GF-D8 (cell line): ENCODE data around the gene PAMR1.

Source experiments
- DNase-seq: peaks from one replicate; lab custom pipeline; 2025; lab: John Stamatoyannopoulos, UW

PAMR1 gene

DNA sequence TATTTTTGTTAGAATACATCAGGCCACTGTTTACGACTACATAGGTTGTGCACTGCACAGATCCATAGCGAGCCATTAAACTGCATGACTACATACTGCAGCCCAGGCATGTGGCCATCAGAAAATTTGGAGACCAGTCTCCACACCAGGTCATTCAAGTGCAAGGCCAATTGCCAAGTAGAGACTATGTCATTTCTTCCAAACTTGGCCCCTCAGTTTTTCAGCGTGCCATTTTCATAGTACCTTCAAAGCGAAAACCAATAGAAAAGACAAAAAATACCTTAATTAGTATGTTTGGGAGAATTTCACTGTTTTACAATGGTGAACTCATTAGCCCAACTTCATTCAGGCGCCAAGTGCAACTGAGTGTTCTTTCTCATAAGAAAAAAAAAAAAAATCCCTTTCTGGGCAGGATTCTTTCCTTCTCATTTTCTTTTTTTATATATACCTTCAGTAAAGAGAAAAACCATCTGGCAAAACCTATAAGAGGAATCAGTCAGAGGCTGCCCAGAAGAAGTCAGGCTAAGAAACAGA lies 30.4 kb downstream of the PAMR1 start:
- no peak for DNase-seq

DNA sequence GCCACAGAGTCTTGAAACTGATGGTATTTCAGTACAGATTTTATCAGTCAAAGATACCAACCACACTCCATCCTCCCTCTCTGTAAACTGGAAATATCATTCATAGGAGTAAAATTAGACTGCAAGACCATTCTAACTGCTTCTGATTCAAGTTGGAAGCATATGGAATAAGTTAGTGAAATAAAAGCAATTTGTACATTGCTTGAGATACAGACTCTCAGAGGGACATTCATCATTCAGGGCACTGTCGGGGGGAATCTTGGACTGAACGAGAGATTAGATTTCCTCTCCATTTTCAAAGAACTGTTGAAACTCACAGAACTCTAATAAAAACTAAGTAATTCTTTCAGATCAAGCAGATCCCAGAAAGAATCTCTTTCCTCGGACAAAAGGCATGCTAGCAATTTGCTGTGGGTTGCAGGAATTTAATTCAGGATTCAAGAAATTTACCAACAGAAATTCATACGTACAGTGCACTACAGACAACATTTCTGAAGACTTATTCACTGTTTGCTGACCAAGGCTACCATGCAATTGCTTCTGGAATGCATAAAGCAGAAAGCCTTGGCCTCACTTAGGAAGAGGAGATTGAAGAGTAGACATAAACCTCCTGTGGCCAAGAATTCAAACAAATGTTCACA lies 34.1 kb downstream of the PAMR1 start:
- DNase-seq: no peak

DNA sequence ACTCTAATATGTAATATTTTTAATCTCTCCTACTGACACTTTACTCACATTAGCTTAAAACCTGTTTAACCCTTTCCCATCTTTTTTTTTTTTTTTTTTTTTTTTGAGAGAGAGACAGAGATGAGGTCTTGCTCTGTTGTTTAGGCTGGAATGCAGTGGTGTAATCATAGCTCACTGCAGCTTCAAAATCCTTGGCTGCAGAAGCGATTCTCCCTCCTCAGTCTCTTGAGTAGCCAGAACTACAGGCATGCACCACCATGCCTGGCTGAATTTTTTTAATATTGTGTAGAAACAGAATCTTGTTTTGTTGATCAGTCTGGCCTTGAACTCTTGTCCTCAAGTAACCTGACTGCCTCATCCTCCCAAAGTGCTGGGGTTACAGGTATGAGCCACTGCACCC lies 37.3 kb downstream of the PAMR1 start:
- no peak for DNase-seq

DNA sequence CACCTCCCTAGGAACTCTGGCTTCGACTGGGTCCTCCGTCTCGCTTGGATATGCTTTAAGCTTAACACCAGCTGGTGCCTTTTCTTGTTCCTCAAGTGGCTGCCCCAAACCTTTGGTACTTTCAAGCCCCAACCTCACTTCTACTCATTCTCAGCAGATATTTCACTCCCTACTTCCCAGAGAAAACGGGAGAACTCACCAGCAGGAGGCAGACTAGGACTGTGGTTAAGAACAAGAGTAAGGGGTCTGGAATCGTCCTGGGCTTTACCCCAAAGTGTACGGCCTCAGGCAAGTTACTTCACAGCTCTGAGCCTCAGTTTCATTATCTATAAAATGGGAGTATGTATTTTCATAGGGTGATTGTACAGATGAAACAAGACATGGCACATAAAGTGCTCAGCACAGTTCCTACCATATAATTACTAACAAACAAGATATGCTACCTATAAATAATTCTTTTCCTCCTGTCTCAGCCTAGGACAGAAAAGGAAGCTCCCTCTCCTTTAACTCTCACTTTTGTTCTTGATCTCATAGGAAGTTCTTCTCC lies 37.8 kb downstream of the PAMR1 start:
- no peak for DNase-seq

DNA sequence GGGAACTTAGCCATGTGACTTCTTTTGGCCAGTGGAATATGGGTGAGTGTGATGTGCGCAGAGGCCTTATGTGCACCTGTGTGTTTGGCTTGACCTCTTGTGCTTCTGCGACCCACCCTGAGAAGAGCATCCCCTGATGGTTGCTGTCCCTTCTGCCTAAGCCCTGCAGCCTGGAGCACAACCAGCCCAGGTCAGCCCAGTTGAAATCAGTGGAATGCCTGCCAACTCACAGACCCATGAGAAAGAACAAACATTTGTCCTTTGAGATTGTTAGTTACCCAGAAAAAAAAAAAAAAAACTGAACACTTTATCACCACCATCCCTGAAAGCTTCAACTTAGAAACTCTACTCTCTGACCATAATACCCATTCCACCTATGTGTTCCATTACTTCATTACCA lies 38.5 kb downstream of the PAMR1 start:
- no peak for DNase-seq

DNA sequence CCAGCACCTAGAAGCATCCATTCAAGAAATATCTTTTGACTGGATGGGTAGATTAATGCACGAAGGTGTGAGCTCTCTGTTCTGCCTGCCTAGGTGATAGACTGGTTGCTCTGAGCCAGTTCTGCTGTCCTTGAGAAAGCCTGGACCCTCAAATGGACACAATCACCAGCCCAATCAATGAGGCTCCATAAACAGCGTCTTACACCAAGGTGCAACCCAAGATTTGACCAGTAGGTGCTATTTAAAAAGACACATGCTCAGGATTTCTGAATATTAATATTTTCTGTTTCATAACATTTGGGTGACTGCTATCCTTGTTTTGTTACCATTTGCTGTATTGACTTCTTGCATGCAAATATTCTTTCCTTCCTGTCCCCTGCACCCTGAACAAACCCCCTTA lies 39.0 kb downstream of the PAMR1 start:
- no peak for DNase-seq

DNA sequence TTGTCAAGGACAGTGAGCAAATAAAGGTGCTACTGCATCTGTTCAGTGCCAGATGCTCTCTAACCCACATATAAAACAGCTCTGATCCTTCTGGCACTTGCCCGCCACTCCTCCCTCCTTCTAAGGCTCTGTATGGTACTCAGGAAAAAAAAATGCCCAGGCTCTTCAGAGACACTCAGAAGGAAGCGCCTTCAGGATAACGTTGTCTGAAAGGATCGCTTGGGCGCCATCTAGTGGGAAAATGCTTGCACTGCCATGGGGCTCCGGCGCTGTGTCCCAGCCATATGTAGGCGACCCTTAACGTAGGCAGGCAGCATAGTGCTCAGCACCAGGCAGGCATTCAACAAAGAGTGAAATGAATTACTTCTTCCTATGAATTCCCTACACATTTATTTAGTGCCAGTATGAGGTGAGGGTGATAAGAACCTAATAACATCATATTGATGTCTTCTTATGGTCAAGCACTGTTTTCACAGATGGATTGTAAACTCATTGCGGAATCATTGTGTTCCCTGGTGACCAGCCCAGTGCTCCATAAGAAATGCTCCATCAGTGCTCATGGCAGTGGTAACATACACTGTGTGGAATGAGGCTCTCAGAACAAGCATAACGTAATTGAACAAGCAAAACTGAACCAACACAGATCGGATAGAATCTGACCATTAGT lies 39.6 kb downstream of the PAMR1 start:
- no peak for DNase-seq

DNA sequence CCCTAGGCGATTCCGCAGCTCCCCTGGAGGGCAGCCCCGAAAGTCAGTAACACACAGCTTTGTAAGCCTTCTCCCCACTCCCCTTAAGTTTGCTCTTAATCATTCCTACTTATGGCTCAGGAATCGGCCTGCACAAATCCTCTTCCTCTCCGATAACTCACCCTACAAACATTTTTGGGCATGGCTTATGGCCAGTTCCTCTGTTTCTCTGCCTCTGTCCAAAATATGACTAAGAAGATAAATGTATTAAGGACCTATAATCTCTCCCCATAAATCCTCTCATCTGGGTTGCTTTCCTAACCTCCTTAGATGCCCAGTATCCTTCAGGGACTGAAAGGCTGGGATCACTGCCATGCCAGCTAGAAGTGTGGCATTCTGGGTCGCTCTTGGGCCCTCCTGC lies 41.0 kb downstream of the PAMR1 start:
- DNase-seq: no peak

DNA sequence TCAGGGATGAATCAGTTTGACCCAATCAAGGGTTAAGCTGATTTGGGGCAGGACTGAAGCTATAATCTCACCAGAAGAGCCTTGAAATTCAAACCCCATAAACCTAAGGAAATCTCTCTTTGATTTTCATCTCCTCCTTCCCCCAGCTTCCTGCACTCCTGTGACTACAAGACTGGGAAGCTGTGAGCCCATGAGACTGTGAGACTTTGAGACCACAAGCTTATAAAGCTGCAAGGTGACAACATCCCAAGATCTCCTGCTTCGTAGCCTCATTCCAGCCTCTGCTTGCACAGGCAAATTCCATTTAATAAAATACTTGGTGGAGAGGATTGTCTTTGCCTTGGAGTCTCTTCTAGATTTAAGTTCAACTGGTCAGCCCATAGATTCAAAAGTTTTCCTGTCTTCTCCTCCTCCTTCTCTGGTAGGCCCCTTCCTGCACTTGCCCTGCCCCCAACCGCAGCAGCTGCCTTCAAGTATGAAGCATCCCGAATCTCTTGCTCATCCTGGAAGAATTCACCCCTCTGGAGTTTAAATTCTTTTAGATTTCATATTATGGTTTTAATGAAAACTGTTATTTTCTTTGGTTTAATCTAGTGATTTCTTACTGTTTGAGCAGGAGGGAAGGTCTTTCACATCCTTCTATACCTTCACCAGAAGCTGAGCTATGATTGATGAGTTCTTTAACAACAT lies 42.1 kb downstream of the PAMR1 start:
- DNase-seq: no peak

DNA sequence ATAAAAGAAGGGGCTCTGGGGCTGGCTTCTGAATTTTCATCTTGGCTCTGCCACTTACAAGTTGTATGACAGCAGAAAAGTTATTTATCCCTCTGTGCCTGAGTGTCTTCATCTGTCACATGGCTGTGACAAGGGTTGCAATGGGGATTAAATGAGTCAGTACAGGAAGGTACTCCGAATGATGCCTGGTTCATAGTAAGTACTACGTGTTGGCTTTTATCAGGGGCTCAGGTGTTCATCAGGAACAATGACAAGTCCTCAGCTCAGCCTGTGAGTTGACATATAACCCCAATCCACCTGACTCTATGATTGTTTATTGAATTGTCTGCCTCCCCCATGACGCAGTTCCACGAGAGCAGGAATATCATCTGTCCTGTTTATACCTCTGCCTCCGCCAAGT lies 45.7 kb downstream of the PAMR1 start:
- DNase-seq: no peak

DNA sequence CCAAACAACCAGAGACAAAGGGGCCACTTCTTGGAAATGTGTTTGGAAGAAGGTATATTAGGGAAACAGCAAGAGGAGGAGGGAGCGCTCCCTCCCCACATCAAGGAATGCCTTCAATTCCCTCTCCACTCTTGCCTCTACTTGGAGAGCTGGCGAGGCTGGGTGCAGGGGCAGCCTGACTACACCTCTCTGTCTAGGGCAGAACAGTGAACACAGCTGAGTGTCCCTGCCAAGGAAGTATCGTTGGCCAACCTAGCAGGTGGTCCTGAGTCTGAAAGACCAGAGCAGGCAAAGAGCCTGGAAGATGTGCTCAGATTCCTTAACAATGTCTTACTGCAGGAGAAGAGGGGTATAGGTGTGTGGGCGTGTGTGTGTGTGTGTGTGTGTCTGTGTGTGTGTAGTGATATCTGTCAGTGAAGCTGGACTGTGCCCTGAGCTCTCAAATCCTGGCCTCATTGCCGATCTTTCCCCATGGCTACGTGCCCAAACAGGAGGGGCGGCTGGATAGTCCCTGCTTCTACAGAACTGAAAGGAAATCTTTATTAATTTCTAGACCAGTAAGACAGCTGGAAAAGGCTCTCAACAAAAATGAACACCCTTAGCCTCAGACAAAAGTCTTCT lies 46.8 kb downstream of the PAMR1 start:
- no peak for DNase-seq

DNA sequence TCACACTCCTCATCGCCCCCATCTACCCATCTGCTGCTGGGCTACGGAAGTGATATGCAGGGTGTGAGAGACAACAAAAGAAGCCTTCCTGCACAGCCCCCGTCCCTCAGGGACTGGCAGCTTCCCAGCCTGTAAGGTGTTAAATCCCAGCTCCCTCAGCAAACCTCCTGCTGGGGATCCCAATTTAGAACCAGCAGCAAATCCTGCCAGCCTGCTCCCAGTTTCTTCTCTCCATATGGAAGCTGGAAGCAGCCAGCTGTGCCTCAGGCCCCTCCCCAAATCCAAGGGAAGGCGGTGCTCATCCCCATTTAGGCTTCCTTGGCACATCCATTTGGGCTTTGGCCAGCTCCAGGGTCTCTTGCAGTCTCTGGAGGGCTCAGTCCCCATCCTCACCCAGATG lies 47.5 kb downstream of the PAMR1 start:
- DNase-seq: no peak

DNA sequence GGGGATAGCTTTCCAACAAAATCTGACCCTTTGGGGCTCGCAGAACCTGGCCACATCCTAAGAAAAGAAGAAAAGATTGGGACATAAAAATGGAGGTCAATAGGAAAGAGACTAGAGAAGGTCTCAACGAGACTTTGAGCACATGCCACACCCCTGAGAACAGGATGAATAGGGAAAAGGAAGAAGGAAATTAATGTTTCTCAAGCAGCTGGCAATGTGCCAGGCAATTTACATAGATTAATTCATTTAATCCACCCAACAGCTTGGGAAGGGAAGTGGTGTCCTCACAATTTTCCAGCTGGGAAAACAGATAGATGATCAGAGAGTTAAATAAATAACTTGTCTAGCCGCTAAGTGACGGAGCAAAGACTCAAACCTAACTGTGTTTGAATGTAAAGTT lies 50.7 kb downstream of the PAMR1 start:
- no peak for DNase-seq

DNA sequence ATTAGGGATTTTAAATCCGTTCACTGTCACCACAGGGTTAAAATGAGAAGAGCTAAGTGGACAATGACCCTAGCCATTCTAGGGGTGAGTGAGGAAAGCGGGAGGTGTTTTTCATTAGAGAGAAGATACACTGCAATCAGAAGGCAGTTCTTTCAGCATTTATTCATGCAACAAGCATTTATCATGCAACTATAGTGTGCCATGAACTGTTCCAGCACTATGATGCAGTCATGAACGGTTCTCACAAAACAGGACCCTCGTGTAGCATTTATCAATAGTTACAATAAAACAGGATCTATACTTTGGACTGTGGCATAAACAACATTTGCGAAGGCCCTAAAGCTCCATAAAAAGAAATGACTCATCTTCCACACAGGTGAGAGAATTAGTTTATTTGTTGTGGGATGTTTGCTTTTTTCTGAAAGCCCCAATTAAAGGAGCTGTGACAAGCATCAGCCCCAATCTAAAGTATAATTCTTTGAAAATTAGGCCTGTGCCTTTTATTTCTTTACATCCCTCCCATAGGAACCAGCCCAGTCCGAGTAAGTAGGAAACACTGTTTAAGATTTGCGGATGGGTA lies 51.5 kb downstream of the PAMR1 start:
- no peak for DNase-seq

DNA sequence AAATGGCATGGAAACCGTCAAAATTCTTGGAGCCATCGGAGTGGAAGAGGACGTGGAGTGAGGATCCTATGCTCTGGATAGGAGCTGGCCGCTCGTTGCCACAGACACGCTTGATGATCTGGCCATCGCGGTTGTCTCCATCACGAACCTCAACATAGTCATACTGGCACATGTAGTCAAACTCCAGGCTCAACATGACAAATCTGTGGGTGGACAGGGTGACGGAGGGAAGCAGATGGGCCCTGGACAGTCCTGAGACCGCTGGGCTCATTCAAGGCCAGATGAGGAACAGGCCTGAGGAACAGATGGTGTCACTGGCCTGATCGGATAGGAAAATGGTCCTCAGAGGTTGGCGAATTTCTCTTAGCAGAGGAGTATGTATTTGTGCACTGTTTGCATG lies 54.8 kb downstream of the PAMR1 start:
- no peak for DNase-seq

DNA sequence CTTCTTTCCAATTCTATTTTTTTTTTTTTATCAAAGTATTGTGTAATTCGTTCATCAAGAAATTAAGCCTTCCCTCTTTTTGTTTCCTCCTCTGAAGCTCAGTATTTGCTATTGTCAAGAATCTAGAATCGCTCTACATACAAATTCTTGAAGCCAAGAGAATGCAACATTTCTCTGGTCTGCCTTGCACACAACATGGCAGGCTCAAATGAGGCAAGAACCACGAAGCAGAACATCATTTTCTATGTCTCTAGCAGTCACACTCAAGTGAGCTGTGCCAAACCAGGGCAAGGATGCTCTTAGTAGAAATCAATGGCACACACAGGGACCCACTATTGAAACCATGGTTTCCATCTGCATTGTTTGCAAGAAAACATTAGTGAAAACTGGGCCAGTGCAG lies 59.4 kb downstream of the PAMR1 start:
- DNase-seq: no peak

DNA sequence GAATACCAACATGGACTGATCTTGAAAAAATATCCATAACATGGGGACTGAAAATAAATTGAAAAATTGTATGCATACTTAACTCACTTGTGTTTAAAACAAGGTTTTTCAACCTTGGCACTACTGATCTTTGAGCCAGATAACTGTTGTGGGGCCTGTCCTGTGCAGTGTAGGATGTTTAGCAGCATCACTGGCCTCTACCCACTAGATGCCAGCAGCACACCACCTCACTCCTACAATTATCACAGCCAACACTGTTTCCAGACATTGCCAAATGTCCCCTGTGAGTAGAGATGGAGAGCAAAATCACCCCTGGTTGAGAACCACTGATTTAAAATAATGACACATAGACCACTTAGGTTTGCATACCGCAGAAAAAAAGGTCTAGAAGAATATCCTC lies 61.1 kb downstream of the PAMR1 start:
- DNase-seq: no peak

DNA sequence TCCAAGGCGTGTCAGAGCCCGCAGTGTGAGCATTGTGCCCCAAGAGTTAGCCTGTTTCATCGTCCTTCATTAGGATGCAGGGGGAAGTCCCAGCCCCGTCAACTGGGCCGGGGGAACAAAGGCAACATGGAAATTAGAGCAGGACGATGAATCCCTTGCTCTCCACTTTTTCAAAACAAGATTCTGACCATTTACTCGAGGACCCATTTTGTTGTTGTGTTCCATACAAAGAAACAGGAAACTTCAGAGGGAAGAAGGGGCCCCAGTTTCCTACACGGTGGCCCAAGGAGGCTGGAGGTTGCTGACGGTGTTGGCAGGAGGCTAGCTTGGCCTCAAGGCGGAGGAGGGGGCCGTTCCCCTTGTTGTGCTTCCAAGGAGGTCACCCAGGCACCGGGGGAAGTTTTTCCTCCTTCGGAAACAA lies 62.1 kb downstream of the PAMR1 start:
- no peak for DNase-seq

DNA sequence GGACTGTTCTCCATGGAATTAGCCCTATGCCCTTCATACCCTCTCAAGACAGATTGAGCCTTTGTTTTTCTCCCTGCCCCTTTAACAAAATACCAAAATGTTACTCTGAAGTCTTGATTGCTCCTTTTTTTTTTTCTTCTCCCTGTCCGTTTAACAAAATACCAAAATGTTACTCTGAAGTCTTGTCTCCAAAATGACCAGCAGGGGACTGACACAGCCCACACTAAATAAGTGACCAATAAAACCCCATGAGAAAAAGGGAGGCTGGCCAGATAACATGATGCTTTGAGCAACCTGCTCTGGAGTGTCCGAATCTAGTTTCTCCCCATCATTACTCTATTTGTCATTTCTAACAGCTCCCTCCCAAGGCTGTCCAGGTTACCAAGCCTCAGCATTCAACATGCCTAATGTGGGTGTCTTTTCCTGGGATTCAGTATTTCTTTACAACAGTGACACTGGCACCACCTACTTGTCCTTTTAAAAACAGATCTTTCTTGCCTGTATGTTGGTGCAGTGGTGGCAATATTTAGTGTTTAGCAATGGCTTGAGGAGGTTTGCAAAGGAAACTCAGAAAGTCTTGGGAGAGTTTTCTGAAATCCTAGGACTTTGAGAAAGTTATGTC lies 63.4 kb downstream of the PAMR1 start:
- DNase-seq: no peak

DNA sequence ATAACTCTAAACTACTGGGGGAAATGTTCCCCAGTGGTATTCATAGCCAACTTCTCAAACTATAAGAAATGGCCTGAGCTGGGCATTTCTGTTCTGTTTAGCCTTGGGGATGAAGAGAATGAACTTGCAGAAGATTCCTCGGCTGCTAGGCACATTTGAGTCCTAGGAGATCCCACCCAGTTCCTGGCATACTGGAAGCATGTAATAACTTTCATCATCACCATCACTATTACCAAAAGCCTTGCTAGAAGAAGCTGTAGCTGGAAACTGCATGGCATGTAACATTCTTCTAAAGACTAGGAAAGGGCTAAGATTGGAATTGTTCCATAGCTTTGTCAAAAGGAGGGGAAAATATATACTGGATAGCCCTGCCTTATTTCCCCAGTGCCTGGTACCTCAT lies 65.9 kb downstream of the PAMR1 start:
- DNase-seq: no peak

DNA sequence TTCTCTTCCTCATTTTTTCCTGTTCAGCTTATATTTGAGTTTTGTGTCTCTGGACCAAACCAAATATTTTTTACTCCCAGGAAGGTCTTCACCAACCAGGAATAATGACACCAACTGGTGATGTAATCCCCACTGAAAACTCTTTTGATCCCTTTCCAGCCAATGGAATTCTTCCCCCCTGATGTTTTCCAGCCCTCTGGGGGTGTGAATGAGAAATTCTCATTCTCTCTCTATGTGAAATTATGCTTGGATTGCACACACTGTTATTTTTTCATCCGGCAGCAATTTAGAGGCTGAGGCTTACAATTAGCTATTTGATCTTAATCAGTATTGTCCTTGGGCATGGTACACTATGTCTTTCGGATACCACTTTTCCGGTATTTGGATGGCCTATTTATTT lies 66.6 kb downstream of the PAMR1 start:
- DNase-seq: no peak

DNA sequence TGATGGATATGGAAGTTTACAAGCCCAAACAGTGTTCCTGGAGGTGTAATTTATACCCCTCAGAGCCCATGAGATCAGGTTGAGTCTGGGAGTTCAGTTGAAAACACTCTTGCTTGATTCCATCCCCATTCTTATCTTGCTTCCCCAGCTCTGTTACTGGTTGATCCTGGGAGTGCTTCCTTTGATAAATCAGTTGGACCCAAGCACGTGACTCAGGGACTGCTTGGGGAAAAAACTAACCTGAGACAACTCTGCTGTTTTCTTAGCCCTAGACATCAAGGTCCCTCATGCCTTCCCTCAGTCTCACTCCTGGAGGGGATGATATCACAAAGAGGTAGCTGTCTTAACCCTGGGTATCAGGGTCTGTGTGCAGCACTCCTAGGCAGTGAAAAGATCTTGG lies 71.1 kb downstream of the PAMR1 start:
- no peak for DNase-seq
